ENCODE results near the gene CHKB.

GRCh38 chr22:50609599-50609998 is 26.9 kb upstream of the CHKB start:
- no peak for TF ChIP-seq CTCF (IDR thresholded peaks at IDR 0.05)
- no peak for TF ChIP-seq POLR2A (IDR thresholded peaks at IDR 0.05)
